Neural crest cell (in vitro differentiated cells): ENCODE results near the gene B4GALT5. TPM values are rescaled to one million over a fixed set of nuclear protein-coding genes. Genes with fewer than 3 reads are reported as not detected.

ENCODE experiments used
- DNase-seq: peaks from one replicate; pipeline ENCODE4 v3.0.0; 2021; ENCODE audit warnings: low read depth, mixed read lengths, low spot score
- H3K27ac Mint-ChIP-seq: one replicate; pipeline ENCODE4 v1.8.0; 2021; ENCODE audit warnings: mild to moderate bottlenecking, mixed read lengths; ENCODE audit not compliant: unreplicated experiment
- H3K27me3 Mint-ChIP-seq: 2 replicates; pipeline ENCODE4 v1.8.0; 2021; ENCODE audit warnings: low read depth, mild to moderate bottlenecking, mixed read lengths
- H3K36me3 Mint-ChIP-seq: 2 replicates; pipeline ENCODE4 v1.8.0; 2021; ENCODE audit warnings: low read depth, mild to moderate bottlenecking, mixed read lengths
- H3K4me1 Mint-ChIP-seq: 2 replicates; pipeline ENCODE4 v1.8.0; 2021; ENCODE audit warnings: mixed read lengths
- H3K4me3 Mint-ChIP-seq: one replicate; pipeline ENCODE4 v1.8.0; 2021; ENCODE audit warnings: mild to moderate bottlenecking, mixed read lengths
- H3K9me3 Mint-ChIP-seq: 2 replicates; pipeline ENCODE4 v1.8.0; 2021; ENCODE audit warnings: mixed read lengths
- CTCF ChIP-seq: fragments of 200-600 bp; sonication (generic); conservative IDR thresholded peaks from 2 replicates; pipeline ENCODE4 v1.5.0; 2021; ENCODE audit warnings: antibody characterized with exemption, mild to moderate bottlenecking
- total RNA-seq: library from RNA; stranded (reverse); gene quantifications from 2 replicates; pipeline ENCODE4 v1.2.1, GENCODE V29; 2021

Gene B4GALT5
- total RNA-seq, 1 donor from 2014 or later = 49.0 TPM

DNA sequence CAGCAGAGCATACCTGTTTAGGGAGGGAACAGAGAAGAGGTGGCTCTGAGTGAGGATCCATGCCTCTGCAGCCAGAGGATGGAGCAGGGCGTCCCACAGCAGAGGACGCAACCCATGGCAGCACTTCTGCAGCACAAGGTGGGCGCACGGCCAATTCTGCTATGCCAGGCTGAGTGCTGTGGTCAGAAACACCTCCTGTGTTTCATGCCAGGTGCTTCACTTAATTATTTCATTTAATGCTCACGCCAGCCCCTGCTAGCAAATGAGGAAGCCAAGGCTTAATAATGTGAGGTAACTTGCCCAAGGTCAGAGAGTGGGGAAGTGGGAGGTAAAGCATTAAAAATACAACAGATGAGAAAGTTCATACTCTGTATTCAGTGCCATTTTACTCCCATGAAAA lies 77.2 kb downstream of the B4GALT5 start:
- H3K9me3 Mint-ChIP-seq = no peaks in the 10 kb centered on the region
- peak overlapping the region; percentile 40 for H3K27ac Mint-ChIP-seq
- DNase-seq = no peak
- no peak overlapping the region for H3K4me3 Mint-ChIP-seq
- H3K36me3 Mint-ChIP-seq = peaks cover 12% of the 10 kb centered on the region
- TF ChIP-seq CTCF = no peak
- peaks cover 37% of the 10 kb centered on the region for H3K4me1 Mint-ChIP-seq
- no peaks in the 10 kb centered on the region for H3K27me3 Mint-ChIP-seq

- H3K4me3 Mint-ChIP-seq = no peak overlapping the region
- peak overlapping the region; percentile 38 for H3K27ac Mint-ChIP-seq
- no peak for DNase-seq
- H3K27me3 Mint-ChIP-seq = no peaks in the 10 kb centered on the region
- H3K4me1 Mint-ChIP-seq = peaks cover 40% of the 10 kb centered on the region
- TF ChIP-seq CTCF = no peak
- peaks cover 12% of the 10 kb centered on the region for H3K36me3 Mint-ChIP-seq
- no peaks in the 10 kb centered on the region for H3K9me3 Mint-ChIP-seq
Observed at GRCh38 chr20:49635866-49636265, 77.8 kb downstream of the B4GALT5 start.

DNA sequence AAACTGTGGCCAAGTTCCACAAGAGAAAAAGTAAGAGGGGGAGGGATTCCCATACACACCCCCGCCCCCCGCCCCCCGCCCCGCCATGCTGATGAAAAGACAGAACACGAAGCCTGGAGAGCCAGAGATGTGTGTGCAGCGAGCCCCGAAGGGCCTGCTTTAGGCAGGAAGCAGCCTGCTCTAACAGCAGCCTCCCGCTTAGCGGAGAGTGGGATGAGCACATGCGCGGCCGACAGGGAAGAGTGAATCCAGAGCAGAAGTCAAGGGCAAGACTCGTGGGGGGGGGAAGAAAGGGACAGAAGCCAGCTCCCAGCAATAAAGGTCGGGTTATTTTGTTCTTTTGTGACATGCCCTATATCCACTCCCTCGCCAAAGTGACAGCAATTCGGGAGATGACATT lies 78.5 kb downstream of the B4GALT5 start:
- no peak for TF ChIP-seq CTCF
- no peak for DNase-seq
- H3K27me3 Mint-ChIP-seq = no peaks in the 10 kb centered on the region
- H3K36me3 Mint-ChIP-seq = peaks cover 12% of the 10 kb centered on the region
- H3K9me3 Mint-ChIP-seq = no peaks in the 10 kb centered on the region
- no peak overlapping the region for H3K27ac Mint-ChIP-seq
- H3K4me3 Mint-ChIP-seq = no peak overlapping the region
- peaks cover 45% of the 10 kb centered on the region for H3K4me1 Mint-ChIP-seq

- DNase-seq = no peak
- Mint-ChIP-seq H3K27ac (no peak overlapping the region), H3K9me3 (peaks cover 3% of the 10 kb centered on the region), H3K4me3 (no peak overlapping the region), H3K27me3 (no peaks in the 10 kb centered on the region), H3K4me1 (peaks cover 50% of the 10 kb centered on the region), H3K36me3 (peaks cover 15% of the 10 kb centered on the region)
- no peak for TF ChIP-seq CTCF
Observed at GRCh38 chr20:49634116-49634515, 79.6 kb downstream of the B4GALT5 start.

DNA sequence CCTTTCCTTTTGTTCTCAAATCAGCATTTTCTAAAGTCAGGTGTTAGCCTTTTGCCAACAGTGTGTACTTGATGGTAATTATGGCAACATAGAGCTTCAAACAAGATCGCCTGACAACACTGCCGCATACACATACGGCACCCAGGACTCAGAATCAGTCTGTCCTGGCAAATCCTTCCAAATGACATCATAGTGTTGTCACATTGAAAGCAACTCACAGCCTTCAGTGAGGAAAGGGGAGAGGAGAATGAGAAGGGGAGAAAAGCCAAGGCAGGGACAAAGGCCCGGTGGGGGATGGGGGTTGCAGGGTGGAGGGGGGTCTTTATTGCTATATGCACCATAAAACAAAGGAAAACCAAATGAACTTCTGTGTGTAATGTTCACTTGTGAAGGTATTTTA lies 80.0 kb downstream of the B4GALT5 start:
- Mint-ChIP-seq H3K36me3 (peaks cover 17% of the 10 kb centered on the region), H3K4me1 (peaks cover 50% of the 10 kb centered on the region), H3K9me3 (peaks cover 3% of the 10 kb centered on the region), H3K4me3 (no peak overlapping the region), H3K27me3 (no peaks in the 10 kb centered on the region), H3K27ac (peak overlapping the region; percentile 4)
- DNase-seq = no peak
- TF ChIP-seq CTCF = no peak

GRCh38 chr20:49633023-49633422 lies 80.7 kb downstream of the B4GALT5 start:
- peaks cover 19% of the 10 kb centered on the region for H3K36me3 Mint-ChIP-seq
- H3K4me1 Mint-ChIP-seq = peaks cover 50% of the 10 kb centered on the region
- no peak overlapping the region for H3K4me3 Mint-ChIP-seq
- H3K9me3 Mint-ChIP-seq = peaks cover 3% of the 10 kb centered on the region
- DNase-seq = no peak
- no peak for TF ChIP-seq CTCF
- no peaks in the 10 kb centered on the region for H3K27me3 Mint-ChIP-seq
- H3K27ac Mint-ChIP-seq = no peak overlapping the region
